ENCODE measurements around the gene SPPL3.

GRCh38 chr12:120826335-120826734, 77.8 kb downstream of the SPPL3 start:
- TF ChIP-seq RARB (CRISPR knock-in tag; IDR thresholded peaks at IDR 0.05) (no peak), ESRRG (CRISPR knock-in tag; IDR thresholded peaks at IDR 0.05) (no peak), ZFP3 (CRISPR knock-in tag; IDR thresholded peaks at IDR 0.05) (no peak), PATZ1 (CRISPR knock-in tag; IDR thresholded peaks at IDR 0.05; ENCODE audit: borderline replicate concordance) (no peak), CREB5 (CRISPR knock-in tag; IDR thresholded peaks at IDR 0.05; ENCODE audit: low read depth) (no peak)

Measured in SK-N-SH treated with all-trans-retinoic acid at 6 μM for 48 hours (cell line).